Peyer's patch (tissue), 4 donors: ENCODE data around the gene ZNF735. TPM values are rescaled to one million over a fixed set of nuclear protein-coding genes. Genes with fewer than 3 reads are reported as not detected.

ENCODE experiments used
- DNase-seq, 3 donors: peaks; one replicate each; pipeline ENCODE4 v3.0.0-alpha.2; 2017 to 2019
- H3K27ac ChIP-seq, 4 donors: fragments of 200-600 bp; sonication (generic); one replicate each; pipeline ENCODE4 v1.5.1; 2016 to 2019
- H3K27me3 ChIP-seq, 2 donors: fragments of 200-600 bp; sonication (generic); one replicate each; pipeline ENCODE4 v1.5.1; 2019
- H3K36me3 ChIP-seq, 3 donors: fragments of 200-600 bp; sonication (generic); one replicate each; pipeline ENCODE4 v1.5.1; 2016 to 2019
- H3K4me1 ChIP-seq, 4 donors: fragments of 200-600 bp; sonication (generic); one replicate each; pipeline ENCODE4 v1.5.1; 2016 to 2019
- H3K4me3 ChIP-seq, 4 donors: fragments of 200-600 bp; sonication (generic); 1 replicate in 3 of 4; 2 replicates in 1 of 4; pipeline ENCODE4 v1.5.1; 2016 to 2019; ENCODE audit warnings: mild to moderate bottlenecking in 1 of 4
- H3K9me3 ChIP-seq, 4 donors: fragments of 200-600 bp; sonication (generic); one replicate each; pipeline ENCODE4 v1.5.1; 2016 to 2019; ENCODE audit warnings: mild to moderate bottlenecking in 1 of 4
- CTCF ChIP-seq, 6 experiments: fragments of 450-650 bp in 4 of 6; fragments of 200-600 bp in 2 of 6; sonication (generic) in 1 of 6; IDR thresholded peaks; one replicate each; pipeline ENCODE4 v1.5.1; 2017 to 2019; ENCODE audit warnings: antibody characterized with exemption in 6 of 6, mild to moderate bottlenecking in 3 of 6, moderate library complexity in 1 of 6
- POLR2A ChIP-seq, 2 donors: fragments of 450-650 bp; IDR thresholded peaks; one replicate each; pipeline ENCODE4 v1.5.1; 2017; ENCODE audit warnings: antibody characterized with exemption in 2 of 2, mild to moderate bottlenecking in 2 of 2, moderate library complexity in 2 of 2
- total RNA-seq, 4 donors: library from RNA; depleted of rRNA; stranded (reverse); fragments of >200 nt; gene quantifications; one replicate each; pipeline ENCODE4 v1.1.0, GENCODE V29; 2016

Gene ZNF735
- total RNA-seq, 4 donors from 2014 or later = not detected

DNA sequence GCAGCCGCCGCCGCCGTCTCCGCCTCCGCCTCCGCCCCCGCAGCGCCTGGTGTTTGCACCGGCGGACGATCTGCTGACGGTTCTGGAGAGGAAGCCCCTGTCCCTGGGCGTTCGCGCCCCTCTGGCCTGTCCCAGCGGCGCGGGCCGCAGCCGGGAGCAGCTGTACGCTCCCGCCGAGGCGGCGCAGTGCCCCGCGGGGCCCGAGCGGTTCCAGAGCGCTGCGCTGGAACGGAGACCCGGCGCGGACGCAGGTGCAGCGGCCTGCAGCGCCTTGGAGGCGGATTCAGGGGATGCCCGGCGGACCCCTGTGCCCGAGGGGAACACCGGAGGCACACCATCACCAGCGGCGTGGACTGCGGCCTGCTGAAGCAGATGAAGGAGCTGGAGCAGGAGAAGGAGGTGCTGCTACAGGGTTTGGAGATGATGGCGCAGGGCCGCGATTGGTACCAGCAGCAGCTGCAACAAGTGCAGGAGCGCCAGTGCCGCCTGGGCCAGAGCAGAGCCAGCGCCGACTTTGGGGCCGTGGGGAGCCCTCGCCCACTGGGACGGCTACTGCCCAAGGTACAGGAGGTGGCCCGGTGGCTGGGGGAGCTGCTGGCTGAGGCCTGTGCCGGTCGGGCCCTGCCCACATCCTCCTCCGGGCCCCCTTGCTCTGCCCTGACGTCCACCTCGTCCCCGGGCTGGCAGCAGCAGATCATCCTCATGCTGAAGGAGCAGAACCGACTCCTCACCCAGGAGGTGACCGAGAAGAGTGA lies 24.8 kb upstream of the ZNF735 start:
- H3K4me1 ChIP-seq = no peaks in the 10 kb centered on the region
- H3K9me3 ChIP-seq = peaks cover 0 to 14% (median 2%) of the 10 kb centered on the region in 4 donors
- no peaks in the 10 kb centered on the region for H3K27me3 ChIP-seq
- no peak overlapping the region for H3K27ac ChIP-seq
- DNase-seq = no peak
- no peak overlapping the region for H3K4me3 ChIP-seq
- no peak for TF ChIP-seq POLR2A (IDR thresholded peaks at IDR 0.05)
- TF ChIP-seq CTCF (IDR thresholded peaks at IDR 0.05) = no peak
- no peaks in the 10 kb centered on the region for H3K36me3 ChIP-seq

- no peak overlapping the region for H3K27ac ChIP-seq
- no peaks in the 10 kb centered on the region for H3K36me3 ChIP-seq
- H3K27me3 ChIP-seq = no peaks in the 10 kb centered on the region
- peaks cover 0 to 14% (median 2%) of the 10 kb centered on the region in 4 donors for H3K9me3 ChIP-seq
- no peaks in the 10 kb centered on the region for H3K4me1 ChIP-seq
- no peak for DNase-seq
- peak; percentile 4 to 55 (median 33) for TF ChIP-seq CTCF (IDR thresholded peaks at IDR 0.05)
- no peak for TF ChIP-seq POLR2A (IDR thresholded peaks at IDR 0.05)
- no peak overlapping the region for H3K4me3 ChIP-seq
These were observed 23.8 kb upstream of the ZNF735 start for GRCh38 chr7:64183126-64183742.

- no peaks in the 10 kb centered on the region for H3K27me3 ChIP-seq
- DNase-seq = no peak
- H3K9me3 ChIP-seq = peaks cover 0 to 14% (median 2%) of the 10 kb centered on the region in 4 donors
- no peak overlapping the region for H3K4me3 ChIP-seq
- H3K4me1 ChIP-seq = no peaks in the 10 kb centered on the region
- TF ChIP-seq POLR2A (IDR thresholded peaks at IDR 0.05) (no peak), CTCF (IDR thresholded peaks at IDR 0.05) (no peak)
- no peaks in the 10 kb centered on the region for H3K36me3 ChIP-seq
- H3K27ac ChIP-seq = no peak overlapping the region
These were observed 23.1 kb upstream of the ZNF735 start for GRCh38 chr7:64183827-64184372.

DNA sequence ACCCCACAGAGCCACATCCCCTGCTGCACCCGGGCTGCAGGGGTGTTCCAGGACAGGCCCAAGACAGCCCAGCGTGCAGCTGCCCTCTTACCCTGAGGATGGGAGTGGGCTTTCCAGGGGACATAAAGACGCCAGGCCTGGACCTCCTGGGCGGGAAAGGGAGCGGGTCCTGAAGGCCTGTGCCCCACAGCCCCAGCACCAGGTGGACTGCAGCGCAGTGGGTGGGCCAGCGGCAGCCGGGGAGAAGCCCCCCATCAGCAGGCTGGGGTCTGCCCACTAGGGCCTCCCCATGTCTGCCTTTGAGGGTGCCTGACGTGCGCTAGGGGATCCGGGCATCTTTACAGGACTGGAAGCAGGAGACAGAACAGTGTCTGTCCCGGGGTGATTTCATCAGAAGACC lies 22.6 kb upstream of the ZNF735 start:
- Histone ChIP-seq H3K9me3 (peaks cover 0 to 14% (median 2%) of the 10 kb centered on the region in 4 donors), H3K27me3 (no peaks in the 10 kb centered on the region), H3K36me3 (no peaks in the 10 kb centered on the region), H3K4me1 (no peaks in the 10 kb centered on the region), H3K4me3 (no peak overlapping the region), H3K27ac (no peak overlapping the region)
- TF ChIP-seq POLR2A (IDR thresholded peaks at IDR 0.05) (no peak), CTCF (IDR thresholded peaks at IDR 0.05) (no peak)
- no peak for DNase-seq

DNA sequence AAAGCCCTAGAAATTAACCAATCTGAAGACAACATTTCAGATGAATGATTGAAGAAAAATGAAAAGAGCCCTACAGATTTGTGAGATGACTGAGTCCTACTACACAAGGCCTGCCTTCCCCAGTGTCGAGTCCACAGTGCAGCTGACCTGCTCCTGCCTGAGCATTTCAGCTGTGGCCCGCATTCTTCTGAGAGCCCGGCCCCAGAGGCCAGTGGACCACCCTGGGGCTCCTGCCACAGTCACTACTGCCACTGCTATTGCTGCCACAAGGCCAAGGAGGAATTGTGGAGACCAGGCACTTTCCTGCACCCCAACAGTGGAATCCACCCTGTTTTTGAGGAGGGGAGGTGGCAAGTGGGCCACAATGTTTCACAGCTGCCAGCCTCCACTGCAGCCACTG lies 19.6 kb upstream of the ZNF735 start:
- Histone ChIP-seq H3K9me3 (peaks cover 0 to 11% (median 2%) of the 10 kb centered on the region in 4 donors), H3K4me1 (no peaks in the 10 kb centered on the region), H3K4me3 (no peak overlapping the region), H3K27me3 (no peaks in the 10 kb centered on the region), H3K27ac (no peak overlapping the region), H3K36me3 (no peaks in the 10 kb centered on the region)
- no peak for DNase-seq
- no peak for TF ChIP-seq CTCF (IDR thresholded peaks at IDR 0.05)
- TF ChIP-seq POLR2A (IDR thresholded peaks at IDR 0.05) = no peak
